GM23338 (cell line): ENCODE measurements around the gene POLG2.

Experiments
- CREB1 ChIP-seq: fragments of 250-450 bp; sonication (Bioruptor Pico); IDR thresholded peaks from 2 replicates; pipeline ENCODE4 v1.5.0; 2020; ENCODE audit warnings: low read depth, mild to moderate bottlenecking, moderate library complexity
- TF ChIP-seq, protein P1 (sequence below): IDR thresholded peaks from one replicate; pipeline ENCODE4 v1.6.1; 2018; ENCODE audit warnings: antibody characterized with exemption; ENCODE audit not compliant: unreplicated experiment

DNA sequence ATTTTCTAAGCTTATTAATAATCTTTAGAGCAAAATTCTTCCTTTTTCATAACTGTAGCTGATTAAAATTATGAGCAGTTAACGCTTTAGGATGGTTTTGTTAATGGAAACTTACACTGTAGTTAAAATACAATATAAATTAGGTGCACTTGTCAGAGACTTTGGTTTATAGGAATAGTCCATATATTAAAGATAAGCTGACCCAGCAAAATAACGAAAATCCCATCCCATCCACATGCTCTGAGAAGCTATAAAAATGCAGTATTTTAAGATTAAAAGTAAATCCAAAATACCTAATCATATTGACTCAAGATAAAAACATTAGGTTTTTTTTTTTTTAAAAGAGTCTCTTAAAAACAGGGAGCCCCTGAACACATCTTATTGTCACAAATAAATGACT lies 47.9 kb upstream of the POLG2 start:
- no peak for TF ChIP-seq CREB1 (CRISPR knock-in tag)
- TF ChIP-seq, protein P1, sequence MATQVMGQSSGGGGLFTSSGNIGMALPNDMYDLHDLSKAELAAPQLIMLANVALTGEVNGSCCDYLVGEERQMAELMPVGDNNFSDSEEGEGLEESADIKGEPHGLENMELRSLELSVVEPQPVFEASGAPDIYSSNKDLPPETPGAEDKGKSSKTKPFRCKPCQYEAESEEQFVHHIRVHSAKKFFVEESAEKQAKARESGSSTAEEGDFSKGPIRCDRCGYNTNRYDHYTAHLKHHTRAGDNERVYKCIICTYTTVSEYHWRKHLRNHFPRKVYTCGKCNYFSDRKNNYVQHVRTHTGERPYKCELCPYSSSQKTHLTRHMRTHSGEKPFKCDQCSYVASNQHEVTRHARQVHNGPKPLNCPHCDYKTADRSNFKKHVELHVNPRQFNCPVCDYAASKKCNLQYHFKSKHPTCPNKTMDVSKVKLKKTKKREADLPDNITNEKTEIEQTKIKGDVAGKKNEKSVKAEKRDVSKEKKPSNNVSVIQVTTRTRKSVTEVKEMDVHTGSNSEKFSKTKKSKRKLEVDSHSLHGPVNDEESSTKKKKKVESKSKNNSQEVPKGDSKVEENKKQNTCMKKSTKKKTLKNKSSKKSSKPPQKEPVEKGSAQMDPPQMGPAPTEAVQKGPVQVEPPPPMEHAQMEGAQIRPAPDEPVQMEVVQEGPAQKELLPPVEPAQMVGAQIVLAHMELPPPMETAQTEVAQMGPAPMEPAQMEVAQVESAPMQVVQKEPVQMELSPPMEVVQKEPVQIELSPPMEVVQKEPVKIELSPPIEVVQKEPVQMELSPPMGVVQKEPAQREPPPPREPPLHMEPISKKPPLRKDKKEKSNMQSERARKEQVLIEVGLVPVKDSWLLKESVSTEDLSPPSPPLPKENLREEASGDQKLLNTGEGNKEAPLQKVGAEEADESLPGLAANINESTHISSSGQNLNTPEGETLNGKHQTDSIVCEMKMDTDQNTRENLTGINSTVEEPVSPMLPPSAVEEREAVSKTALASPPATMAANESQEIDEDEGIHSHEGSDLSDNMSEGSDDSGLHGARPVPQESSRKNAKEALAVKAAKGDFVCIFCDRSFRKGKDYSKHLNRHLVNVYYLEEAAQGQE = no peak
